ENCODE results near the gene NTN1. TPM values are rescaled to one million over a fixed set of nuclear protein-coding genes. Genes with fewer than 3 reads are reported as not detected.

NTN1 gene
- total RNA-seq, 2 experiments from 2014 or later: not detected

GRCh38 chr17:9223531-9223930 is 202.2 kb downstream of the NTN1 start:
- no peak overlapping the region for H3K4me3 ChIP-seq (ENCODE audit: low read depth, low read length, poor library complexity, severe bottlenecking)
- TF ChIP-seq EZH2phosphoT487 (IDR thresholded peaks at IDR 0.05; ENCODE audit: borderline replicate concordance, low read depth, low read length): no peak
- TF ChIP-seq CTCF (conservative IDR thresholded peaks at IDR 0.05; ENCODE audit: low read length): no peak
- H3K9me2 ChIP-seq (ENCODE audit: insufficient read depth, low read length): no peaks in the 10 kb centered on the region
- no peaks in the 10 kb centered on the region for H3K36me3 ChIP-seq (ENCODE audit: insufficient read depth, low read length)
- no peaks in the 10 kb centered on the region for H4K20me1 ChIP-seq (ENCODE audit: insufficient read depth, low read length)
- H3K4me2 ChIP-seq (ENCODE audit: low read length): no peak overlapping the region
- intact Hi-C loops (cut with micrococcal nuclease; ENCODE audit: unreplicated experiment): no loop called here
- no peak overlapping the region for H3K27ac ChIP-seq (ENCODE audit: low read depth, low read length, poor library complexity, severe bottlenecking)
- H3K4me1 ChIP-seq (ENCODE audit: insufficient read depth, low read length, poor library complexity, severe bottlenecking): no peaks in the 10 kb centered on the region
- H3K79me2 ChIP-seq (ENCODE audit: insufficient read depth, low read depth, low read length): no peaks in the 10 kb centered on the region
- no peak for DNase-seq (ENCODE audit: low spot score)
- no peak overlapping the region for H2AFZ ChIP-seq (ENCODE audit: low read length)
- POLR2A ChIA-PET: no interaction called here
- CTCF ChIA-PET (ENCODE audit: unreplicated experiment): no interaction called here
- BruUV-seq (replicated peaks): no TSS peak
- H3K9me3 ChIP-seq (ENCODE audit: low read length): no peaks in the 10 kb centered on the region

GRCh38 chr17:9224485-9224884 is 203.2 kb downstream of the NTN1 start:
- H4K20me1 ChIP-seq (ENCODE audit: insufficient read depth, low read length): no peaks in the 10 kb centered on the region
- no peak overlapping the region for H3K4me3 ChIP-seq (ENCODE audit: low read depth, low read length, poor library complexity, severe bottlenecking)
- ChIA-PET POLR2A (no interaction called here), CTCF (ENCODE audit: unreplicated experiment) (no interaction called here)
- H3K79me2 ChIP-seq (ENCODE audit: insufficient read depth, low read depth, low read length): no peaks in the 10 kb centered on the region
- H3K9me3 ChIP-seq (ENCODE audit: low read length): no peaks in the 10 kb centered on the region
- H2AFZ ChIP-seq (ENCODE audit: low read length): no peak overlapping the region
- TF ChIP-seq CTCF (conservative IDR thresholded peaks at IDR 0.05; ENCODE audit: low read length) (no peak), EZH2phosphoT487 (IDR thresholded peaks at IDR 0.05; ENCODE audit: borderline replicate concordance, low read depth, low read length) (no peak)
- DNase-seq (ENCODE audit: low spot score): no peak
- H3K4me1 ChIP-seq (ENCODE audit: insufficient read depth, low read length, poor library complexity, severe bottlenecking): no peaks in the 10 kb centered on the region
- no peaks in the 10 kb centered on the region for H3K36me3 ChIP-seq (ENCODE audit: insufficient read depth, low read length)
- no peaks in the 10 kb centered on the region for H3K9me2 ChIP-seq (ENCODE audit: insufficient read depth, low read length)
- no peak overlapping the region for H3K27ac ChIP-seq (ENCODE audit: low read depth, low read length, poor library complexity, severe bottlenecking)
- intact Hi-C loops (cut with micrococcal nuclease; ENCODE audit: unreplicated experiment): no loop called here
- no TSS peak for BruUV-seq (replicated peaks)
- H3K4me2 ChIP-seq (ENCODE audit: low read length): no peak overlapping the region

- Histone ChIP-seq H3K79me2 (ENCODE audit: insufficient read depth, low read depth, low read length) (no peaks in the 10 kb centered on the region), H3K9me2 (ENCODE audit: insufficient read depth, low read length) (no peaks in the 10 kb centered on the region), H3K4me1 (ENCODE audit: insufficient read depth, low read length, poor library complexity, severe bottlenecking) (no peaks in the 10 kb centered on the region), H3K4me2 (ENCODE audit: low read length) (no peak overlapping the region), H3K9me3 (ENCODE audit: low read length) (no peaks in the 10 kb centered on the region), H3K36me3 (ENCODE audit: insufficient read depth, low read length) (no peaks in the 10 kb centered on the region), H3K4me3 (ENCODE audit: low read depth, low read length, poor library complexity, severe bottlenecking) (no peak overlapping the region), H2AFZ (ENCODE audit: low read length) (no peak overlapping the region), H4K20me1 (ENCODE audit: insufficient read depth, low read length) (no peaks in the 10 kb centered on the region), H3K27ac (ENCODE audit: low read depth, low read length, poor library complexity, severe bottlenecking) (no peak overlapping the region)
- no peak for DNase-seq (ENCODE audit: low spot score)
- CTCF ChIA-PET (ENCODE audit: unreplicated experiment): no interaction called here
- POLR2A ChIA-PET: no interaction called here
- no TSS peak for BruUV-seq (replicated peaks)
- intact Hi-C loops (cut with micrococcal nuclease; ENCODE audit: unreplicated experiment): no loop called here
- no peak for TF ChIP-seq CTCF (conservative IDR thresholded peaks at IDR 0.05; ENCODE audit: low read length)
- TF ChIP-seq EZH2phosphoT487 (IDR thresholded peaks at IDR 0.05; ENCODE audit: borderline replicate concordance, low read depth, low read length): no peak
These were observed 204.2 kb downstream of the NTN1 start for GRCh38 chr17:9225305-9226101.

Measured in OCI-LY7 (cell line).